H1 (cell line): ENCODE data around the gene FAM131A. TPM values are rescaled to one million over a fixed set of nuclear protein-coding genes. Genes with fewer than 3 reads are reported as not detected.

ENCODE experiments used
- CTCF ChIA-PET: fragments of 300-600 bp; sonication (Branson Sonifier 250); formaldehyde crosslinking; loops from one replicate; lab custom pipeline; 2021; ENCODE audit not compliant: partially characterized antibody; lab: Charles Lee
- POLR2A ChIA-PET: fragments of 300-600 bp; sonication (Branson Sonifier 250); formaldehyde crosslinking; loops from one replicate; lab custom pipeline; 2021; ENCODE audit warnings: inconsistent platforms; ENCODE audit not compliant: partially characterized antibody; lab: Charles Lee
- DNase-seq, 2 experiments: peaks; one replicate each; pipeline versions ENCODE4 v3.0.0 to v3.0.0-alpha.2; 2010 to 2022; ENCODE audit warnings: low spot score in 2 of 2, low read depth in 1 of 2, mixed read lengths in 1 of 2
- FAIRE-seq: peaks from 2 replicates; lab custom pipeline; 2011; peaks lifted over from hg19 to GRCh38; lab: Jason Lieb, UNC
- H2AFZ ChIP-seq: 2 replicates; pipeline ENCODE4 v1.8.1; 2012; ENCODE audit warnings: low read length, inconsistent platforms
- H2AK5ac ChIP-seq: 2 replicates; pipeline ENCODE4 v1.6.1; 2013; ENCODE audit warnings: low read depth, low read length
- H2BK120ac ChIP-seq: replicated peaks from 2 replicates; pipeline ENCODE3; 2013; ENCODE audit warnings: low read depth, low read length, inconsistent platforms
- H2BK12ac ChIP-seq: 2 replicates; pipeline ENCODE4 v1.6.1; 2013; ENCODE audit warnings: low read depth, low read length
- H2BK15ac ChIP-seq: 2 replicates; pipeline ENCODE4 v1.6.1; 2013; ENCODE audit warnings: low read length
- H2BK20ac ChIP-seq: 2 replicates; pipeline ENCODE4 v1.6.1; 2013; ENCODE audit warnings: low read length
- H2BK5ac ChIP-seq: 2 replicates; pipeline ENCODE4 v1.6.1; 2013; ENCODE audit warnings: low read depth, low read length
- H3K14ac ChIP-seq: 2 replicates; pipeline ENCODE4 v1.6.1; 2013; ENCODE audit warnings: inconsistent platforms; ENCODE audit not compliant: insufficient read length
- H3K18ac ChIP-seq: 2 replicates; pipeline ENCODE4 v1.6.1; 2013; ENCODE audit warnings: low read length; ENCODE audit errors: extremely low read depth
- H3K23ac ChIP-seq: 2 replicates; pipeline ENCODE4 v1.6.1; 2013; ENCODE audit warnings: inconsistent platforms; ENCODE audit not compliant: insufficient read length
- H3K23me2 ChIP-seq: 2 replicates; pipeline ENCODE4 v1.6.1; 2013; ENCODE audit warnings: low read depth, low read length
- H3K27ac ChIP-seq: 2 replicates; pipeline ENCODE4 v1.6.1; 2011; ENCODE audit warnings: low read depth, low read length, inconsistent platforms
- H3K27me3 ChIP-seq, 4 experiments: replicated peaks in 1 of 4; 1 replicate in 1 of 4; 2 replicates in 3 of 4; pipeline versions ENCODE4 v1.6.1 to v1.8.1; 2011 to 2013; ENCODE audit warnings: low read length in 3 of 4, mild to moderate bottlenecking in 3 of 4, inconsistent platforms in 2 of 4, mixed read lengths in 2 of 4, moderate library complexity in 1 of 4; ENCODE audit not compliant: control insufficient read depth in 3 of 4, insufficient read depth in 3 of 4; ENCODE audit errors: extremely low read depth in 1 of 4
- H3K36me3 ChIP-seq, 4 experiments: 2 replicates each; pipeline versions ENCODE4 v1.6.1 to v1.8.1; 2011 to 2013; ENCODE audit warnings: mild to moderate bottlenecking in 4 of 4, low read length in 3 of 4, moderate library complexity in 2 of 4, control low read depth in 1 of 4, inconsistent platforms in 1 of 4; ENCODE audit not compliant: insufficient read depth in 4 of 4, control insufficient read depth in 2 of 4
- H3K4ac ChIP-seq: replicated peaks from 2 replicates; pipeline ENCODE3; 2013; ENCODE audit warnings: low read length, low read depth, mixed read lengths, inconsistent platforms; ENCODE audit not compliant: insufficient read length
- H3K4me1 ChIP-seq, 4 experiments: replicated peaks in 1 of 4; 1 replicate in 1 of 4; 2 replicates in 3 of 4; pipeline versions ENCODE4 v1.6.1 to v1.8.1; 2011 to 2013; ENCODE audit warnings: low read length in 3 of 4, inconsistent platforms in 2 of 4, mixed read lengths in 1 of 4; ENCODE audit not compliant: insufficient read depth in 4 of 4, control insufficient read depth in 3 of 4
- H3K4me2 ChIP-seq, 2 experiments: 2 replicates each; pipeline versions ENCODE4 v1.6.1 to v1.8.1; 2011 to 2013; ENCODE audit warnings: low read depth in 2 of 2, low read length in 2 of 2, control low read depth in 1 of 2, inconsistent platforms in 1 of 2, mild to moderate bottlenecking in 1 of 2; ENCODE audit not compliant: insufficient read depth in 1 of 2
- H3K4me3 ChIP-seq, 4 experiments: fragments of 200-600, 300-600 bp in 1 of 4; sonication (generic), shearing (Covaris generic), sonication (Bioruptor Twin) in 1 of 4; 2 replicates each; pipeline versions ENCODE4 v1.5.1 to v1.8.1; 2011 to 2016; ENCODE audit warnings: low read length in 4 of 4, low read depth in 3 of 4, control low read depth in 2 of 4, inconsistent platforms in 2 of 4, mild to moderate bottlenecking in 2 of 4, mixed read lengths in 1 of 4, moderate library complexity in 1 of 4; ENCODE audit not compliant: insufficient read depth in 2 of 4; ENCODE audit errors: extremely low read depth in 1 of 4
- H3K56ac ChIP-seq: replicated peaks from 2 replicates; pipeline ENCODE3; 2013; ENCODE audit warnings: low read depth, mild to moderate bottlenecking, mixed read lengths, low read length, inconsistent platforms; ENCODE audit not compliant: insufficient read length
- H3K79me1 ChIP-seq: 2 replicates; pipeline ENCODE4 v1.6.1; 2013; ENCODE audit warnings: low read depth, low read length, control low read depth
- H3K79me2 ChIP-seq, 2 experiments: 2 replicates each; pipeline versions ENCODE4 v1.6.1 to v1.8.1; 2012 to 2013; ENCODE audit warnings: low read length in 2 of 2, mild to moderate bottlenecking in 2 of 2, inconsistent platforms in 1 of 2; ENCODE audit not compliant: insufficient read depth in 2 of 2, control insufficient read depth in 1 of 2
- H3K9ac ChIP-seq, 4 experiments: replicated peaks in 1 of 4; 1 replicate in 1 of 4; 2 replicates in 3 of 4; pipeline versions ENCODE4 v1.6.1 to v1.8.1; 2011 to 2013; ENCODE audit warnings: low read depth in 3 of 4, low read length in 3 of 4, control low read depth in 2 of 4, mild to moderate bottlenecking in 2 of 4, moderate library complexity in 2 of 4, inconsistent platforms in 1 of 4; ENCODE audit errors: extremely low read depth in 1 of 4
- H3K9me3 ChIP-seq, 2 experiments: 2 replicates each; pipeline versions ENCODE4 v1.6.1 to v1.8.1; 2012 to 2013; ENCODE audit warnings: mild to moderate bottlenecking in 2 of 2, moderate library complexity in 2 of 2, control low read depth in 1 of 2, inconsistent platforms in 1 of 2, low read depth in 1 of 2, low read length in 1 of 2, mixed read lengths in 1 of 2; ENCODE audit not compliant: insufficient read depth in 2 of 2
- H4K20me1 ChIP-seq, 2 experiments: replicated peaks in 1 of 2; 2 replicates each; pipeline versions ENCODE3 to v1.8.1; 2011 to 2013; ENCODE audit warnings: inconsistent platforms in 2 of 2, low read length in 2 of 2, mild to moderate bottlenecking in 1 of 2; ENCODE audit not compliant: insufficient read depth in 2 of 2, control insufficient read depth in 1 of 2
- H4K5ac ChIP-seq: 2 replicates; pipeline ENCODE4 v1.6.1; 2013; ENCODE audit warnings: low read length, low read depth, mixed read lengths, inconsistent platforms; ENCODE audit not compliant: insufficient read length
- H4K8ac ChIP-seq: 2 replicates; pipeline ENCODE4 v1.8.0; 2013; ENCODE audit warnings: mild to moderate bottlenecking, moderate library complexity, low read length, inconsistent platforms; ENCODE audit not compliant: insufficient read depth; ENCODE audit errors: extremely low read depth
- H4K91ac ChIP-seq: replicated peaks from 2 replicates; pipeline ENCODE3; 2013; ENCODE audit warnings: low read length, mixed read lengths, inconsistent platforms; ENCODE audit not compliant: insufficient read length
- ASH2L ChIP-seq: fragments of 200-600, 300-600 bp; sonication (generic); IDR thresholded peaks from one replicate; pipeline ENCODE4 v1.7.1; 2017; ENCODE audit warnings: low read length
- CBX5 ChIP-seq: fragments of 300-800, 300-1000 bp; sonication (generic); IDR thresholded peaks from 2 replicates; pipeline ENCODE4 v1.7.1; 2016; ENCODE audit warnings: antibody characterized with exemption, low read length, low read depth
- E2F6 ChIP-seq: IDR thresholded peaks from 2 replicates; pipeline ENCODE4 v1.6.1; 2012; ENCODE audit warnings: inconsistent platforms
- GABPA ChIP-seq: IDR thresholded peaks from 2 replicates; pipeline ENCODE4 v1.6.1; 2011; ENCODE audit warnings: mild to moderate bottlenecking, low read length, moderate library complexity, borderline replicate concordance; ENCODE audit not compliant: insufficient read depth
- JUN ChIP-seq: IDR thresholded peaks from 2 replicates; pipeline ENCODE4 v1.6.1; 2011; ENCODE audit warnings: low read depth, mild to moderate bottlenecking, improper control_type of control experiment, low read length
- MAFK ChIP-seq: IDR thresholded peaks from 2 replicates; pipeline ENCODE4 v1.6.1; 2012; ENCODE audit warnings: low read depth, mild to moderate bottlenecking, improper control_type of control experiment, low read length
- NANOG ChIP-seq: IDR thresholded peaks from 2 replicates; pipeline ENCODE4 v1.6.1; 2011; ENCODE audit warnings: low read length, low read depth, mild to moderate bottlenecking, inconsistent platforms; ENCODE audit not compliant: insufficient read depth, poor library complexity, severe bottlenecking
- TAF7 ChIP-seq: optimal IDR thresholded peaks from 2 replicates; pipeline ENCODE3; 2011; ENCODE audit warnings: low read depth, mild to moderate bottlenecking, inconsistent platforms, low read length, moderate library complexity, borderline replicate concordance
- WGBS, 2 experiments: shearing (Covaris generic) in 1 of 2; methylation state at CpG; one replicate each; pipeline versions ENCODE4 v1.1.6 to v1.1.7; 2013 to 2015; ENCODE audit warnings: low lambda C conversion rate in 2 of 2, mixed read lengths in 2 of 2, inconsistent platforms in 1 of 2, low coverage in 1 of 2, missing lambda C conversion rate in 1 of 2; ENCODE audit not compliant: insufficient replicate concordance in 2 of 2, insufficient coverage in 1 of 2, insufficient read length in 1 of 2; ENCODE audit errors: extremely low coverage in 1 of 2, missing lambda C conversion rate in 1 of 2; 5-methylcytosine and 5-hydroxymethylcytosine counted together
- polyA plus RNA-seq, 7 experiments: library from polyadenylated mRNA; depleted of rRNA in 3 of 7; stranded (reverse) in 5 of 7; unstranded in 2 of 7; fragments of >200 nt in 5 of 7; fragments of 200-250 nt in 2 of 7; gene quantifications; 1 replicate in 5 of 7; 2 replicates in 1 of 7; 4 replicates in 1 of 7; pipeline versions ENCODE4 v1.2.1 to v1.2.3, GENCODE V29; 2011 to 2013; ENCODE audit warnings: missing spikeins in 2 of 7, mixed read lengths in 2 of 7
- total RNA-seq: library from RNA; stranded (reverse); fragmentation: NEBNext Ultra II Directional; extraction: Animal tissue kit (Norgen Biotek cat#: 25700); gene quantifications from 2 replicates; pipeline ENCODE4 v1.2.1, GENCODE V29; 2021

Gene FAM131A
- total and polyA plus RNA-seq, 2 of the 8 experiments (the other 6 are each of a cell fraction or from before 2014, with no cell fraction given), result 16.0 to 21.9 TPM

- Histone ChIP-seq H4K91ac (no peak overlapping the region), H2AFZ (no peak overlapping the region), H3K23me2 (no peaks in the 10 kb centered on the region), H3K4me3 (no peak overlapping the region), H3K36me3 (no peaks in the 10 kb centered on the region), H3K79me1 (no peaks in the 10 kb centered on the region), H2BK15ac (no peak overlapping the region), H3K56ac (no peak overlapping the region), H3K18ac (no peak overlapping the region), H2BK12ac (no peak overlapping the region), H3K27ac (no peak overlapping the region), H4K20me1 (no peaks in the 10 kb centered on the region), H2BK5ac (no peak overlapping the region), H4K8ac (no peak overlapping the region), H3K27me3 (no peaks in the 10 kb centered on the region; a peak in 3 of 7 replicates), H3K9me3 (no peaks in the 10 kb centered on the region), H3K4me2 (no peak overlapping the region), H4K5ac (no peak overlapping the region), H2BK120ac (no peak overlapping the region), H2AK5ac (no peak overlapping the region), H3K4ac (no peak overlapping the region), H3K79me2 (no peaks in the 10 kb centered on the region), H2BK20ac (no peak overlapping the region), H3K23ac (no peak overlapping the region), H3K4me1 (peaks cover 0 to 3% (median 0%) of the 10 kb centered on the region in 4 experiments; a peak in 2 of 7 replicates), H3K14ac (no peak overlapping the region), H3K9ac (no peak overlapping the region)
- FAIRE-seq (no peak), DNase-seq (no peak)
- 71% methylated on average over 5 of the region's 5 CpGs; no CpG with 5 or more reads in 1 of the 2 experiments for WGBS, 2 experiments
- ChIA-PET POLR2A (interaction anchor here (0.8 to 1.7 kb wide), 3 partner anchors 9 to 31 kb away, joined by 3 to 5 read pairs (median 4); no protein-coding TSS in a partner anchor), CTCF (interaction anchor here (0.8 to 4.2 kb wide), 15 partner anchors 9 to 152 kb away, joined by 3 to 34 read pairs (median 4); no protein-coding TSS in a partner anchor)
- TF ChIP-seq E2F6, result no peak
- no peak for TF ChIP-seq GABPA
- TF ChIP-seq JUN, result no peak
- TF ChIP-seq CBX5, result no peak
- no peak for TF ChIP-seq NANOG
- no peak for TF ChIP-seq ASH2L
- no peak for TF ChIP-seq MAFK
- no peak for TF ChIP-seq TAF7
Measured at GRCh38 chr3:184389935-184390528, 52.6 kb downstream of the FAM131A start.
